Upper lobe of right lung (tissue), 1 donor: Measurements from ENCODE around the gene ELOVL3. TPM values are rescaled to one million over a fixed set of nuclear protein-coding genes. Genes with fewer than 3 reads are reported as not detected.
A peak's percentile ranks its signal among the peaks of the same experiment; 100 is the strongest.
"Not testable (repeated sequence)": the region's sequence is repeated elsewhere in the genome, so short reads cannot be mapped to it uniquely, and the experiment has no call there.

Experiments used
- ATAC-seq: fragments of 200-7000 bp; cut with Tn5 transposase; one replicate; pipeline ENCODE4 v1.9.1; 2020; ENCODE audit warnings: mild to moderate bottlenecking, moderate library complexity
- DNase-seq: peaks from one replicate; pipeline ENCODE4 v3.0.0-alpha.2; 2020
- H3K27ac ChIP-seq: fragments of 200-600 bp; one replicate; pipeline ENCODE4 v1.8.0; 2022
- H3K27me3 ChIP-seq: fragments of 200-600 bp; one replicate; pipeline ENCODE4 v1.8.0; 2022; ENCODE audit warnings: mild to moderate bottlenecking
- H3K36me3 ChIP-seq: fragments of 200-600 bp; one replicate; pipeline ENCODE4 v1.8.0; 2022
- H3K4me1 ChIP-seq: fragments of 200-600 bp; one replicate; pipeline ENCODE4 v1.8.0; 2022
- H3K4me3 ChIP-seq: fragments of 200-600 bp; one replicate; pipeline ENCODE4 v1.8.0; 2022; ENCODE audit warnings: mild to moderate bottlenecking
- H3K9me3 ChIP-seq: fragments of 200-600 bp; one replicate; pipeline ENCODE4 v1.8.0; 2022
- intact Hi-C: fragments of 100-400 bp; cut with DNase I; formaldehyde crosslinking; loops from one replicate; pipeline ENCODE4 v1.11.0; 2022
- long read RNA-seq: library from polyadenylated mRNA; unstranded; transcript quantifications from one replicate; pipeline ENCODE4 v2.0.0, GENCODE V29; 2021
- total RNA-seq: library from RNA; stranded (reverse); fragmentation: NEBNext Ultra II Directional; extraction: Animal tissue kit (Norgen Biotek cat#: 25700); gene quantifications from one replicate; pipeline ENCODE4 v1.2.1, GENCODE V29; 2021
- TF ChIP-seq, protein P1 (sequence below): fragments of 200-600 bp; IDR thresholded peaks from one replicate; pipeline ENCODE4 v1.8.0; 2022; ENCODE audit warnings: antibody characterized with exemption
- donor health status: DM: no; HTN: yes; CAD: no; lungs with severe emphysema.

ELOVL3 gene, protein sequence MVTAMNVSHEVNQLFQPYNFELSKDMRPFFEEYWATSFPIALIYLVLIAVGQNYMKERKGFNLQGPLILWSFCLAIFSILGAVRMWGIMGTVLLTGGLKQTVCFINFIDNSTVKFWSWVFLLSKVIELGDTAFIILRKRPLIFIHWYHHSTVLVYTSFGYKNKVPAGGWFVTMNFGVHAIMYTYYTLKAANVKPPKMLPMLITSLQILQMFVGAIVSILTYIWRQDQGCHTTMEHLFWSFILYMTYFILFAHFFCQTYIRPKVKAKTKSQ
- 0.87 TPM for total RNA-seq
- long read RNA-seq, result 0 reads

DNA sequence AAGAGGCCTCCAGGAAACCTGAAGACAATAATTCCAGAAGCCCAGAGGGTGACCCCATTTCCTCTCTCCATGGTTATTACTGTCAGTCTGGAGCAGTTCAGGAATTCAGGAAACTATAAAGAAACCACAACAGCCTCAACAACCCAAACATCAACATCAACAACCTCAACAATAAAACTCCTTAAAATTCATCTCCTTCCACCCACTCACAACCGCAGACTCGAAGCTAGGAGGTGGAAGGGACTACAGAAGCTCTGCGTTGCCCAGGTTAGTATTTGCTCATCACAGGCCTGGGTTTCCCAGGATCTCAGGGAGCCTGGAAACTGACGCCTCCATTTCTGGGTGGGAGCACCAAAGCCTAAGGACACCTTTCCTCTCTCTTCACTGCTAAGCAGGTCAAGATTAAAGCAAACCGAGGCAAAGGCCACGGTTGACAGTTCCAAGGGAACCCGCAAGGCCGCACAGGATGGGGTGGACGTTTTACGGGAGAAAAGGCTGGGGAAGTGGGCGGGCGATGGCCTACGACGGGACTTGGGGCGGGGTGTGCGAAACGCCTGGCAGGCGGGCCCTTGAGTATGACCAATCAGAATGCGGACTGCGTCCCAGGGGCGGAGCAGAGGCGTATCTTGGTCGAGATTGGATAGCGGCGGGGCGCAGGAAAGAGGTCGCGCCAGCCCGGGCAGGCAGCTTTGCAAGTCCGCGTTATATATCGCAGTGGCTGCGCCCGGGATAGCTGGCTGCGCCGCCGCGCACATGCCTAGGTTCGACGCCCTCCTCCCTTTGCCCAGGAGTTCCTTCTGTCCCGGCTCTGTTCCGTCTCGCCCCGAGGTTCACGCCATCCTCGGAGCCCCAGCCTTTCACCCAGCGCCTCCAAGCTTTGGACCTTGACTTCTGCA, at the start of gene ELOVL3:
ELOVL3 (plus strand) TSS at position 654 of the 896 bp plus-strand sequence. CDS start 250 bp downstream, outside the sequence.
- TF ChIP-seq, protein P1, sequence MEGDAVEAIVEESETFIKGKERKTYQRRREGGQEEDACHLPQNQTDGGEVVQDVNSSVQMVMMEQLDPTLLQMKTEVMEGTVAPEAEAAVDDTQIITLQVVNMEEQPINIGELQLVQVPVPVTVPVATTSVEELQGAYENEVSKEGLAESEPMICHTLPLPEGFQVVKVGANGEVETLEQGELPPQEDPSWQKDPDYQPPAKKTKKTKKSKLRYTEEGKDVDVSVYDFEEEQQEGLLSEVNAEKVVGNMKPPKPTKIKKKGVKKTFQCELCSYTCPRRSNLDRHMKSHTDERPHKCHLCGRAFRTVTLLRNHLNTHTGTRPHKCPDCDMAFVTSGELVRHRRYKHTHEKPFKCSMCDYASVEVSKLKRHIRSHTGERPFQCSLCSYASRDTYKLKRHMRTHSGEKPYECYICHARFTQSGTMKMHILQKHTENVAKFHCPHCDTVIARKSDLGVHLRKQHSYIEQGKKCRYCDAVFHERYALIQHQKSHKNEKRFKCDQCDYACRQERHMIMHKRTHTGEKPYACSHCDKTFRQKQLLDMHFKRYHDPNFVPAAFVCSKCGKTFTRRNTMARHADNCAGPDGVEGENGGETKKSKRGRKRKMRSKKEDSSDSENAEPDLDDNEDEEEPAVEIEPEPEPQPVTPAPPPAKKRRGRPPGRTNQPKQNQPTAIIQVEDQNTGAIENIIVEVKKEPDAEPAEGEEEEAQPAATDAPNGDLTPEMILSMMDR, result no peak
- peak within 1 kb of the TSS; percentile 74 for H3K27ac ChIP-seq
- H3K4me1 ChIP-seq, result peaks cover 30% of the 10 kb centered on the region
- H3K36me3 ChIP-seq, result no peaks in the 10 kb centered on the region
- H3K9me3 ChIP-seq, result no peaks in the 10 kb centered on the region
- peak; percentile 94 for ATAC-seq
- peak within 1 kb of the TSS; percentile 42 for H3K4me3 ChIP-seq
- peak; percentile 95 for DNase-seq
- intact Hi-C loops, result no loop called here
- peaks cover 3% of the 10 kb centered on the region for H3K27me3 ChIP-seq

DNA sequence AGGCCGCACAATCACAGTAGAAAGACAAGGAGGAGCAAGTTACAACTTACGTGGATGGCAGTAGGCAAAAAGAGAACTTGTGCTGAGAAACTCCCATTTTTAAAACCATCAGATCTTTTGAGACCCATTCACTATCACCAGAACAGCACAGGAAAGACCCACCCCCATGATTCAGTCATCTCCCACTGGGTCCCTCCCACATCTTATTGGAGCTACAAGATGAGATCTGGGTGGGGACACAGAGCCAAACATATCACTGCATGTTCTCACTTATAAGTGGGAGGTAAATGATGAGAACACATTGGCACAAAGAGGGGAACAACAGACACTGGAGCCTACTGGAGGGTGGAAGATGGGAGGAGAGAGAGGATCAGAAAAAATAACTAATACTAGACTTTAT, 41.5 kb upstream of the ELOVL3 start:
- H3K4me3 ChIP-seq, result no peak overlapping the region
- ATAC-seq (no peak), DNase-seq (no peak)
- no peaks in the 10 kb centered on the region for H3K9me3 ChIP-seq
- TF ChIP-seq, protein P1, result no peak
- intact Hi-C loops, result no loop called here
- H3K27me3 ChIP-seq, result no peaks in the 10 kb centered on the region
- H3K36me3 ChIP-seq, result no peaks in the 10 kb centered on the region
- no peaks in the 10 kb centered on the region for H3K4me1 ChIP-seq
- no peak overlapping the region for H3K27ac ChIP-seq

DNA sequence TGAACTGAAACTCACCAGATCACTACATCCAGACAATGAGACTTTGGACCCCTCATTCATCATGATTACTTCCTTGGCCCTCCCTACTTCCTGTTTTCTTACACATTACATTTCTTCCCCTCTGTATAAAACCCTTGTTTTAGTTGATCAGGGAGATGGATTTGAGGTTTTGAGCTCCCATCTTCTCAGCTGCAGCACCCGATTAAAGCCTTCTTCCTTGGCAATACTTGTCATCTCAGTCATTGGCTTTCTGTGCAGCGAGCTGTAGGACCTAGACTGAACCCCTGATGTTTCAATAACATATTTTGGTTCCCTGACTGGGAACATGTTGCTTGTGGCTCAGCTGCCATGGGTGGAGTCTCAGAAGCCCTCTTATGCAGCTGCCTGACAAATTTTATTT, 40.8 kb upstream of the ELOVL3 start:
- H3K4me1 ChIP-seq, result no peaks in the 10 kb centered on the region
- no peak overlapping the region for H3K27ac ChIP-seq
- ATAC-seq, result no peak
- H3K4me3 ChIP-seq, result no peak overlapping the region
- H3K36me3 ChIP-seq, result no peaks in the 10 kb centered on the region
- intact Hi-C loops, result no loop called here
- TF ChIP-seq, protein P1, result no peak
- no peaks in the 10 kb centered on the region for H3K27me3 ChIP-seq
- DNase-seq, result no peak
- no peaks in the 10 kb centered on the region for H3K9me3 ChIP-seq

DNA sequence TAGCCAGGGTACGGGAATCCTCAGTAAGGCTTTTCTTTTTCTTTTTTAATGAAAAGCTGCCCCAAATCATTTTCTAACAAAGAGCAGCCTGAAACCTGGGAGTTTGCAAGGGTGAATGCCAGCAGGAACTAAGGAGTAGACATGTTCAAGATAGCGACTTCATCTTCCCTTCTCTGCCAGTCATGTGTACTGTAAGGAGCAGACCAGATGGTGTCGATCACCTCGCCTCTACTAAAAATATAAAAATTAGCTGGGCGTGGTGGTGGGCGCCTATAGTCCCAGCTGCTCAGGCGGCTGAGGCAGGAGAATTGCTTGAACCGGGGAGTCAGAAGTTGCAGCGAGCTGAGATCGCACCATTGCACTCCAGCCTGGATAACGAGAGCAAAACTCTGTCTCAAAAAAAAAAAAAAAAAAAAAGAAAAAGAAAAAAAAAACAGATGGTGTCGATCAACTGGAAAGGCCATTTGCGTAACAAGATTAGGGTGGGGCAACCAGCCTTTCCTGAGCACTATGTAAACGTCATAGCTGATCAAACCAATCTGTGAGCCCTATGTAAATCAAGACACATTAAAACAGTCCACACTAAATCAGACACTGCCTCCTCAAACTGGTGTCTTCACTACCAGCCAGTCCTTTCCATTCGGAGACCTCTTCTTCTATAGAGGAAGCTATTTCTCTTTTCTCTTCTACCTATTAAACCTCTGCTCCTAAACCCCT, 40.1 kb upstream of the ELOVL3 start:
- Histone ChIP-seq H3K27me3 (no peaks in the 10 kb centered on the region), H3K4me1 (no peaks in the 10 kb centered on the region), H3K27ac (no peak overlapping the region), H3K4me3 (peak overlapping the region; percentile 0), H3K9me3 (no peaks in the 10 kb centered on the region), H3K36me3 (no peaks in the 10 kb centered on the region)
- ATAC-seq (no peak), DNase-seq (no peak)
- TF ChIP-seq, protein P1, result no peak
- intact Hi-C loops, result no loop called here

DNA sequence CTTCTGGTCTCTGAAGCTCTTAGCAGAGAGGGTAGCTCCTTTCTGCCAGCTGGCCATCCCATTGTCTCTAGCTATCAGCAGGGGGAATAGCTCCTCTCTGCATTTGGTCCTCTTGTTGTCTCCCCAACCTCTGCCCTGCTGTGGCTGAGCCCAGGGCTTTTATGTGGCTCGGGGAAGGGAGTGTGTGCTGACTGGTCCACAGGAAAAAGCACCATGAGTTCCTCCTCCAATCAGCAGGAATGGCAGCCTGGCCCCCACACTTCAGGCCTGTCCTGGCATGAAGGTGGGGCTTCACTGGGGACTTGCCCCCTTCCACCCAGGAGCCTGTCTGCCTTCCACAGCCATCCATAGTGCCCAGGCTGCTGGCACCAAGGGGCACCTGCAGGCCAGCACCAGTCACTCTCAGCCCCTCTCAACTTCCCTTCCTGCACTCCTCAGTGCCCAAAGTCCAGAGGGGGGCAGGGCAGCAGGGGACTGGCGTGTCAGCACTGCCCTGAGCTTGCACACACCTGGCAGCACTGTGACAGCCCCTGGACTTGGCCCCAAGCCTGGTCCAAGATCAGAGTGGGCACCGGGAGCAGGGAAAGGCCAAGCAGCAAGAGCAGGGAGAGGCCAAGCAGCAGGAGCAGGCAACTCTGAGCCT, 37.7 kb upstream of the ELOVL3 start:
- no peak overlapping the region for H3K27ac ChIP-seq
- no peak for DNase-seq

DNA sequence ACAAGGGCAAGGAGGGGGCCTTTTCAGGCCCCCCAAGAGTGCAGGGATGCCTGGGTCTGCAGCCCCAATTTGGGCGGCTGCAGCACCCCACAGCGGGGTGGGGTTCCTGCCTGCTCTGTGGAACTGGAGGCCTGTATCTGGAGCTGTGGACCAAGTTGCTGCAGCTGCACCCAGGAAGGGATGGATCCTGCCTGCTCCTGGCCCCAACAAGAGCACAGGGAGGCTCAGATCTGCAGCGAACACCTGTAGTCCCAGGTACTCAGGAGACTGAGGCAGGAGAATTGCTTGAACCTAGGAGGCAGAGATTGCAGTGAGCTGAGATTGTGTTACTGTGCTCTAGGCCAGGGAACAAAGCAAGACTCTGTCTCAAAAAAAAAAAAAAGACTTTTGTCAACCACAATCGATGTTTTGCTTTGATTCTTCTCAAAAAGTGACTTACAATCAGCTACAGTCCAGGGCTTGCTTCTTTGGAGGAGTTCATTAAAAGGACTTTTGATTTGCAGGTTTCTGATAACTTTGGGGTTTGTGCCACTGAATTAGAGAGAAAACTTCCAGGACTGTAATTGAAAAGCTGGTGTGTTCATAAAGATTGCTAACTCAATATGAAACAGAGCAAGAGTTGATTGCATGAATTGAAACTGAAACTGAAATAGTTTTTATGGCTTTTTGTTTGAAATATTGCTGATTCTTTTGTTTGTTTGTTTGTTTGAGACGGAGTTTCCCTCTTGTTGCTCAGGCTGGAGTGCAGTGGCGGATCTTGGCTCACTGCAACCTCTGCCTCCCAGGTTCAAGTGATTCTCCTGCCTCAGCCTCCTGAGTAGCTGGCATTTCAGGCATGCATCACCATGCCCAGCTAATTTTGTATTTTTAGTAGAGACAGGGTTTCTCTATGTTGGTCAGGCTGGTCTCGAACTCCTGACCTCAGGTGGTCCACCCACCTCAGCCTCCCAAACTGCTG, 36.9 kb upstream of the ELOVL3 start:
- H3K27me3 ChIP-seq, H3K36me3 ChIP-seq, DNase-seq, H3K4me3 ChIP-seq, H3K9me3 ChIP-seq, intact Hi-C loops, H3K4me1 ChIP-seq, ATAC-seq: not testable (repeated sequence)
- H3K27ac ChIP-seq, result peak overlapping the region; percentile 13

More for the DNA sequence above, 37.7 kb upstream of the ELOVL3 start:
- H3K4me1 ChIP-seq, result no peaks in the 10 kb centered on the region
- H3K9me3 ChIP-seq, result no peaks in the 10 kb centered on the region
- no peak overlapping the region for H3K4me3 ChIP-seq
- intact Hi-C loops, result no loop called here
- TF ChIP-seq, protein P1, result no peak
- H3K27me3 ChIP-seq, result no peaks in the 10 kb centered on the region
- ATAC-seq, result peak; percentile 36
- no peaks in the 10 kb centered on the region for H3K36me3 ChIP-seq
